Neural cell (in vitro differentiated cells): ENCODE data around the gene KIFC3. TPM values are rescaled to one million over a fixed set of nuclear protein-coding genes. Genes with fewer than 3 reads are reported as not detected.

Experiments
- H2AFZ ChIP-seq: fragments of 200-600, 300-800 bp; sonication (generic), shearing (Covaris generic); 2 replicates; pipeline ENCODE4 v1.6.0; 2014; ENCODE audit warnings: low read depth, mild to moderate bottlenecking, antibody characterized with exemption, low read length, moderate library complexity
- H3F3A ChIP-seq: fragments of 200-600 bp; shearing (Covaris generic); 2 replicates; pipeline ENCODE4 v1.6.1; 2016; ENCODE audit warnings: mild to moderate bottlenecking, moderate library complexity, mixed read lengths, antibody characterized with exemption, low read length; ENCODE audit not compliant: insufficient read depth, poor library complexity, severe bottlenecking
- H3K27ac ChIP-seq: fragments of 200-600, 300-800 bp; sonication (generic), shearing (Covaris generic); 2 replicates; pipeline ENCODE4 v1.5.1; 2014; ENCODE audit warnings: mild to moderate bottlenecking, low read length, moderate library complexity
- H3K27me3 ChIP-seq: fragments of 300-800, 200-600 bp; sonication (generic), shearing (Covaris generic); 2 replicates; pipeline ENCODE4 v1.6.0; 2014; ENCODE audit warnings: mild to moderate bottlenecking, low read depth, low read length, moderate library complexity; ENCODE audit not compliant: insufficient read depth
- H3K36me3 ChIP-seq: fragments of 300-800, 200-600 bp; sonication (generic), shearing (Covaris generic); 2 replicates; pipeline ENCODE4 v1.5.1; 2014; ENCODE audit warnings: mild to moderate bottlenecking, antibody characterized with exemption, low read length, moderate library complexity; ENCODE audit not compliant: insufficient read depth
- H3K4me2 ChIP-seq: fragments of 300-800, 200-600 bp; sonication (generic), shearing (Covaris generic); 2 replicates; pipeline ENCODE4 v1.6.0; 2014; ENCODE audit warnings: mild to moderate bottlenecking, low read length
- H3K4me3 ChIP-seq: fragments of 300-800, 200-600 bp; sonication (generic), shearing (Covaris generic); 2 replicates; pipeline ENCODE4 v1.5.1; 2014; ENCODE audit warnings: mild to moderate bottlenecking, low read length, moderate library complexity
- H3K79me2 ChIP-seq: fragments of 200-600 bp; shearing (Covaris generic); replicated peaks from 2 replicates; pipeline ENCODE4 v1.6.0; 2014; ENCODE audit warnings: mild to moderate bottlenecking, low read length, moderate library complexity; ENCODE audit not compliant: insufficient read depth
- H3K9ac ChIP-seq: fragments of 300-800, 200-600 bp; sonication (generic), shearing (Covaris generic); 2 replicates; pipeline ENCODE4 v1.6.1; 2016; ENCODE audit warnings: mild to moderate bottlenecking, low read length, mixed read lengths
- H3K9me2 ChIP-seq: fragments of 200-600 bp; shearing (Covaris generic); 2 replicates; pipeline ENCODE4 v1.6.1; 2016; ENCODE audit warnings: mild to moderate bottlenecking, low read length, mixed read lengths; ENCODE audit not compliant: insufficient read depth
- H3K9me3 ChIP-seq: fragments of 200-600, 300-800 bp; sonication (generic), shearing (Covaris generic); 2 replicates; pipeline ENCODE4 v1.6.1; 2016; ENCODE audit warnings: mild to moderate bottlenecking, mixed run types, low read length, moderate library complexity, mixed read lengths
- H4K20me1 ChIP-seq: fragments of 200-600 bp; shearing (Covaris generic); 2 replicates; pipeline ENCODE4 v1.6.1; 2016; ENCODE audit warnings: mild to moderate bottlenecking, mixed run types; ENCODE audit not compliant: insufficient read depth
- CTCF ChIP-seq: fragments of 450-650 bp; IDR thresholded peaks from 2 replicates; pipeline ENCODE4 v1.5.1; 2014; ENCODE audit warnings: antibody characterized with exemption, mild to moderate bottlenecking, moderate library complexity; ENCODE audit not compliant: poor library complexity, severe bottlenecking
- EP300 ChIP-seq: fragments of 450-650 bp; conservative IDR thresholded peaks from 2 replicates; pipeline ENCODE4 v1.6.1; 2014; ENCODE audit warnings: antibody characterized with exemption, mild to moderate bottlenecking, moderate library complexity; ENCODE audit not compliant: poor library complexity, severe bottlenecking
- EZH2 ChIP-seq: fragments of 200-600, 300-800 bp; shearing (Covaris generic), sonication (generic); IDR thresholded peaks from 2 replicates; pipeline ENCODE4 v1.6.1; 2014; ENCODE audit warnings: antibody characterized with exemption, low read length, borderline replicate concordance, mild to moderate bottlenecking; ENCODE audit not compliant: insufficient read depth, poor library complexity, severe bottlenecking
- MXI1 ChIP-seq: fragments of 450-650 bp; conservative IDR thresholded peaks from 2 replicates; pipeline ENCODE4 v1.6.1; 2014; ENCODE audit warnings: antibody characterized with exemption, mild to moderate bottlenecking; ENCODE audit not compliant: poor library complexity, severe bottlenecking
- POLR2AphosphoS5 ChIP-seq: IDR thresholded peaks from 2 replicates; pipeline ENCODE4 v1.6.1; 2012
- RAD21 ChIP-seq: fragments of 450-650 bp; conservative IDR thresholded peaks from 2 replicates; pipeline ENCODE4 v1.6.1; 2014; ENCODE audit warnings: antibody characterized with exemption, mild to moderate bottlenecking, moderate library complexity
- SMC3 ChIP-seq: fragments of 450-650 bp; conservative IDR thresholded peaks from 2 replicates; pipeline ENCODE4 v1.6.1; 2014; ENCODE audit warnings: antibody characterized with exemption, mild to moderate bottlenecking, moderate library complexity; ENCODE audit not compliant: poor library complexity
- TAF1 ChIP-seq: IDR thresholded peaks from 2 replicates; pipeline ENCODE4 v1.6.1; 2012; ENCODE audit warnings: low read depth
- polyA plus RNA-seq: library from polyadenylated mRNA; depleted of rRNA; stranded (reverse); fragments of >200 nt; gene quantifications from 2 replicates; pipeline ENCODE4 v1.2.3, GENCODE V29; 2014
- TF ChIP-seq, protein P1 (sequence below): IDR thresholded peaks from 2 replicates; pipeline ENCODE4 v1.6.1; 2012; ENCODE audit warnings: borderline replicate concordance

The KIFC3 gene
- polyA plus RNA-seq, 1 donor from 2014 or later = 29.7 TPM

DNA sequence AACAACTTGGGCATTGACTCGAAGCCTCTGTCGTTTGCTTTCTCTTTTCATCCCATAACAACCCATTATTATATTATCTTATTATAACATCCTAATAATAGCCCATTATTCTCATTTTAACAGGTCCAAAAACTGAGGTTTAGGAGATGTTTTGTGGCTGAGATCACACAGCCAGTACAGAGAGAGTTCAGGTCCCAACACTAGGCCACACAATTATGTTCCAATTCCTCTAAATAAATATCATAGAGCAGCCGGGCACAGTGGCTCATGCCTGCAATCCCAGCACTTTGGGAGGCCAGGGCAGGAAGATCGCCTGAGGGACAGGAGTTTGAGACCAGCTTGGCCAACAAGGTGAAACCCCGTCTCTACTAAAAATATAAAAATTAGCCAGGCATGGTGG lies 40.3 kb upstream of the KIFC3 start:
- Histone ChIP-seq H3K79me2 (no peaks in the 10 kb centered on the region), H3K9me3 (no peaks in the 10 kb centered on the region), H3K9me2 (no peaks in the 10 kb centered on the region), H3K36me3 (no peaks in the 10 kb centered on the region), H3K27me3 (peaks cover 4% of the 10 kb centered on the region), H3K4me2 (no peak overlapping the region), H2AFZ (no peak overlapping the region), H3K4me3 (no peak overlapping the region), H4K20me1 (no peaks in the 10 kb centered on the region), H3K27ac (no peak overlapping the region), H3K9ac (no peak overlapping the region), H3F3A (no peaks in the 10 kb centered on the region)
- TF ChIP-seq POLR2AphosphoS5 (no peak), TAF1 (no peak), MXI1 (no peak), EZH2 (no peak), EP300 (no peak), CTCF (no peak), SMC3 (no peak), RAD21 (no peak)
- TF ChIP-seq, protein P1, sequence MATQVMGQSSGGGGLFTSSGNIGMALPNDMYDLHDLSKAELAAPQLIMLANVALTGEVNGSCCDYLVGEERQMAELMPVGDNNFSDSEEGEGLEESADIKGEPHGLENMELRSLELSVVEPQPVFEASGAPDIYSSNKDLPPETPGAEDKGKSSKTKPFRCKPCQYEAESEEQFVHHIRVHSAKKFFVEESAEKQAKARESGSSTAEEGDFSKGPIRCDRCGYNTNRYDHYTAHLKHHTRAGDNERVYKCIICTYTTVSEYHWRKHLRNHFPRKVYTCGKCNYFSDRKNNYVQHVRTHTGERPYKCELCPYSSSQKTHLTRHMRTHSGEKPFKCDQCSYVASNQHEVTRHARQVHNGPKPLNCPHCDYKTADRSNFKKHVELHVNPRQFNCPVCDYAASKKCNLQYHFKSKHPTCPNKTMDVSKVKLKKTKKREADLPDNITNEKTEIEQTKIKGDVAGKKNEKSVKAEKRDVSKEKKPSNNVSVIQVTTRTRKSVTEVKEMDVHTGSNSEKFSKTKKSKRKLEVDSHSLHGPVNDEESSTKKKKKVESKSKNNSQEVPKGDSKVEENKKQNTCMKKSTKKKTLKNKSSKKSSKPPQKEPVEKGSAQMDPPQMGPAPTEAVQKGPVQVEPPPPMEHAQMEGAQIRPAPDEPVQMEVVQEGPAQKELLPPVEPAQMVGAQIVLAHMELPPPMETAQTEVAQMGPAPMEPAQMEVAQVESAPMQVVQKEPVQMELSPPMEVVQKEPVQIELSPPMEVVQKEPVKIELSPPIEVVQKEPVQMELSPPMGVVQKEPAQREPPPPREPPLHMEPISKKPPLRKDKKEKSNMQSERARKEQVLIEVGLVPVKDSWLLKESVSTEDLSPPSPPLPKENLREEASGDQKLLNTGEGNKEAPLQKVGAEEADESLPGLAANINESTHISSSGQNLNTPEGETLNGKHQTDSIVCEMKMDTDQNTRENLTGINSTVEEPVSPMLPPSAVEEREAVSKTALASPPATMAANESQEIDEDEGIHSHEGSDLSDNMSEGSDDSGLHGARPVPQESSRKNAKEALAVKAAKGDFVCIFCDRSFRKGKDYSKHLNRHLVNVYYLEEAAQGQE = no peak

DNA sequence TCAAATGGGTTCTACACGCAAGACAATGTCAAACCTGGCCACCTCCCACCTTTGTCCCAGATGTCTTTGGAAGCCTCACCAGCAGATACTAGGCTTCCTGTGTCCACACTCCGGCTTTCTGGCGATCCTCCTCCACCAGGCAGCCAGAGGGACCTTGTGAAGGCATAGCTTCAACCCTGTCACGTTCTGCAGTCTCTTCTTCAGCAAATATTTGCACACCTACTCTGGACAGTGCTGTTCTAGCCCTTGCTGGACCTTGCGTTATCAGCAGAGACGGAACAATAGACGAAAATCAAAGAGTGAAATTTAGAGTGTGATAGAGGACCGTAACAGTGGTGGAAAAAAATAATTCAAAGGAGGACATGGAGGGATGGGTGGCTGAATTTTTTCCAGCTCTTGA lies 38.5 kb upstream of the KIFC3 start:
- Histone ChIP-seq H3K4me2 (no peak overlapping the region), H3K4me3 (no peak overlapping the region), H3F3A (no peaks in the 10 kb centered on the region), H4K20me1 (no peaks in the 10 kb centered on the region), H3K27ac (no peak overlapping the region), H3K9me3 (no peaks in the 10 kb centered on the region), H3K27me3 (no peaks in the 10 kb centered on the region), H3K9me2 (no peaks in the 10 kb centered on the region), H2AFZ (no peak overlapping the region), H3K9ac (no peak overlapping the region), H3K79me2 (no peaks in the 10 kb centered on the region), H3K36me3 (no peaks in the 10 kb centered on the region)
- TF ChIP-seq POLR2AphosphoS5 (no peak), TAF1 (no peak), SMC3 (no peak), MXI1 (no peak)

GRCh38 chr16:57838161-57838560 lies 35.9 kb upstream of the KIFC3 start:
- Histone ChIP-seq H3K27me3 (no peaks in the 10 kb centered on the region), H3K27ac (peak overlapping the region; percentile 95)

More at GRCh38 chr16:57838161-57838560, 35.9 kb upstream of the KIFC3 start:
- Histone ChIP-seq H3K36me3 (no peaks in the 10 kb centered on the region), H3K9me3 (no peaks in the 10 kb centered on the region), H3K9ac (peak overlapping the region; percentile 74), H4K20me1 (no peaks in the 10 kb centered on the region), H3F3A (no peaks in the 10 kb centered on the region), H3K4me2 (peak overlapping the region; percentile 52), H3K9me2 (no peaks in the 10 kb centered on the region), H3K4me3 (peak overlapping the region; percentile 49), H3K79me2 (no peaks in the 10 kb centered on the region), H2AFZ (peak overlapping the region; percentile 32)
- TF ChIP-seq SMC3 = peak; percentile 44
- peak; percentile 35 for TF ChIP-seq RAD21
- TF ChIP-seq TAF1 = no peak
- peak; percentile 12 for TF ChIP-seq CTCF
- no peak for TF ChIP-seq MXI1
- no peak for TF ChIP-seq EZH2
- TF ChIP-seq EP300 = peak; percentile 23
- TF ChIP-seq, protein P1 = peak; percentile 97
- TF ChIP-seq POLR2AphosphoS5 = peak; percentile 60
